Measurements from ENCODE around the gene PDZK1IP1. TPM values are rescaled to one million over a fixed set of nuclear protein-coding genes. Genes with fewer than 3 reads are reported as not detected.
A peak's percentile ranks its signal among the peaks of the same experiment; 100 is the strongest.
"Not testable (repeated sequence)": the region's sequence is repeated elsewhere in the genome, so short reads cannot be mapped to it uniquely, and the experiment has no call there.

PDZK1IP1 gene
- total RNA-seq, 6 experiments from 2014 or later: not detected

- Mint-ChIP-seq H3K27me3 (ENCODE audit: insufficient read depth) (peaks cover 9% of the 10 kb centered on the region), H3K4me1 (ENCODE audit: low read depth) (peaks cover 16% of the 10 kb centered on the region; the same call in 1 of the 2 replicates), H3K36me3 (ENCODE audit: low read depth) (no peaks in the 10 kb centered on the region), H3K9me3 (no peaks in the 10 kb centered on the region), H3K4me3 (no peak overlapping the region), H3K27ac (no peak overlapping the region)
- TF ChIP-seq CTCF (IDR thresholded peaks at IDR 0.05): no peak
- no peak for DNase-seq
These were observed 19.3 kb upstream of the PDZK1IP1 start for GRCh38 chr1:47209091-47209490.

- no peak for DNase-seq
- H3K9me3 Mint-ChIP-seq: no peaks in the 10 kb centered on the region
- no peak overlapping the region for H3K4me3 Mint-ChIP-seq
- H3K4me1 Mint-ChIP-seq (ENCODE audit: low read depth): peaks cover 16% of the 10 kb centered on the region; the same call in 1 of the 2 replicates
- H3K27ac Mint-ChIP-seq: no peak overlapping the region
- H3K36me3 Mint-ChIP-seq (ENCODE audit: low read depth): no peaks in the 10 kb centered on the region
- no peak for TF ChIP-seq CTCF (IDR thresholded peaks at IDR 0.05)
- peaks cover 15% of the 10 kb centered on the region for H3K27me3 Mint-ChIP-seq (ENCODE audit: insufficient read depth)
These were observed 18.6 kb upstream of the PDZK1IP1 start for GRCh38 chr1:47208374-47208850.

- H3K27ac Mint-ChIP-seq: no peak overlapping the region
- TF ChIP-seq CTCF (IDR thresholded peaks at IDR 0.05): no peak
- H3K27me3 Mint-ChIP-seq (ENCODE audit: insufficient read depth): peaks cover 16% of the 10 kb centered on the region
- H3K4me1 Mint-ChIP-seq (ENCODE audit: low read depth): peaks cover 16% of the 10 kb centered on the region; the same call in 1 of the 2 replicates
- H3K4me3 Mint-ChIP-seq: no peak overlapping the region
- H3K9me3 Mint-ChIP-seq: no peaks in the 10 kb centered on the region
- DNase-seq: no peak
- H3K36me3 Mint-ChIP-seq (ENCODE audit: low read depth): no peaks in the 10 kb centered on the region
These were observed 18.1 kb upstream of the PDZK1IP1 start for GRCh38 chr1:47207803-47208373.

- Mint-ChIP-seq H3K36me3 (ENCODE audit: low read depth) (no peaks in the 10 kb centered on the region), H3K4me1 (ENCODE audit: low read depth) (peaks cover 16% of the 10 kb centered on the region; the same call in 1 of the 2 replicates), H3K27ac (no peak overlapping the region), H3K27me3 (ENCODE audit: insufficient read depth) (peaks cover 14% of the 10 kb centered on the region), H3K9me3 (no peaks in the 10 kb centered on the region), H3K4me3 (no peak overlapping the region)
- DNase-seq: no peak
- no peak for TF ChIP-seq CTCF (IDR thresholded peaks at IDR 0.05)
These were observed 16.1 kb upstream of the PDZK1IP1 start for GRCh38 chr1:47205918-47206317.

- H3K4me1 Mint-ChIP-seq (ENCODE audit: low read depth): peaks cover 15% of the 10 kb centered on the region; the same call in 1 of the 2 replicates
- not testable (repeated sequence) for H3K9me3 Mint-ChIP-seq; DNase-seq; H3K36me3 Mint-ChIP-seq (ENCODE audit: low read depth); H3K4me3 Mint-ChIP-seq; H3K27ac Mint-ChIP-seq
- H3K27me3 Mint-ChIP-seq (ENCODE audit: insufficient read depth): peaks cover 20% of the 10 kb centered on the region
These were observed 13.7 kb upstream of the PDZK1IP1 start for GRCh38 chr1:47203504-47203903.

GRCh38 chr1:47201179-47201578 is 11.3 kb upstream of the PDZK1IP1 start:
- Mint-ChIP-seq H3K36me3 (ENCODE audit: low read depth) (no peaks in the 10 kb centered on the region), H3K9me3 (no peaks in the 10 kb centered on the region), H3K27ac (no peak overlapping the region), H3K4me3 (no peak overlapping the region), H3K27me3 (ENCODE audit: insufficient read depth) (peaks cover 27% of the 10 kb centered on the region), H3K4me1 (ENCODE audit: low read depth) (0 out of 2 replicates have a peak, but pooled peaks cover 6% of the 10 kb centered on the region)
- peak; percentile 18 for DNase-seq
- no peak for TF ChIP-seq CTCF (IDR thresholded peaks at IDR 0.05)

Measured in HFFc6 (cell line).